ENCODE results near the gene CLMP.
"Not testable (repeated sequence)": the region's sequence is repeated elsewhere in the genome, so short reads cannot be mapped to it uniquely, and the experiment has no call there.

The CLMP gene

DNA sequence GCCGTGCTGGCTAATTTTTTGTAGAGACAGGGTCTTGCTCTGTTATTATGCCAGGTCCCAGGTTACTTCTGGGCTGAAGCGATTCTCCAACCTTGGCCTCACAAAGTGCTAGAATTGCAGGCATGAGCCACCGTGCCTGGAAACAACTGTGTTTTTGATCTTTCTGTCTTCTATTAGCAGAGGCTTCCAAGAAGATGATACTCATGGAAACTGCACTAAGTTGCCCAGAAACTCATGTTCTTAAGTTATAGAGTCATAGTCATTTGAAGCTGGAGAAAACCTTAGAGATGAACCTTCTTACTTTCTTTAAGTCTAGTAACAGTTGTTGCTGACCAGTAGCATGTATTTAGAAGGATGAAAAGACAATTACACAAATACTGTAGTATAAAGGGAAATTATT is 96.1 kb downstream of the CLMP start:
- H3K27ac Mint-ChIP-seq = no peak overlapping the region
- H3K4me3 Mint-ChIP-seq = no peak overlapping the region
- H3K27me3 Mint-ChIP-seq = peaks cover 5% of the 10 kb centered on the region
- DNase-seq (ENCODE audit: low spot score in 2 of 2) (no peak), ATAC-seq (ENCODE audit: low read depth) (no peak)
- peaks cover 2% of the 10 kb centered on the region for H3K4me1 Mint-ChIP-seq
- no peaks in the 10 kb centered on the region for H3K9me3 Mint-ChIP-seq
- H3K36me3 Mint-ChIP-seq = no peaks in the 10 kb centered on the region

GRCh38 chr11:123093739-123094138 is 101.3 kb downstream of the CLMP start:
- no peak overlapping the region for H3K27ac Mint-ChIP-seq
- H3K36me3 Mint-ChIP-seq = no peaks in the 10 kb centered on the region
- no peak overlapping the region for H3K4me3 Mint-ChIP-seq
- DNase-seq (ENCODE audit: low spot score in 2 of 2) = no peak
- no peak for ATAC-seq (ENCODE audit: low read depth)
- no peaks in the 10 kb centered on the region for H3K9me3 Mint-ChIP-seq
- H3K27me3 Mint-ChIP-seq = peaks cover 2% of the 10 kb centered on the region
- H3K4me1 Mint-ChIP-seq = no peaks in the 10 kb centered on the region

DNA sequence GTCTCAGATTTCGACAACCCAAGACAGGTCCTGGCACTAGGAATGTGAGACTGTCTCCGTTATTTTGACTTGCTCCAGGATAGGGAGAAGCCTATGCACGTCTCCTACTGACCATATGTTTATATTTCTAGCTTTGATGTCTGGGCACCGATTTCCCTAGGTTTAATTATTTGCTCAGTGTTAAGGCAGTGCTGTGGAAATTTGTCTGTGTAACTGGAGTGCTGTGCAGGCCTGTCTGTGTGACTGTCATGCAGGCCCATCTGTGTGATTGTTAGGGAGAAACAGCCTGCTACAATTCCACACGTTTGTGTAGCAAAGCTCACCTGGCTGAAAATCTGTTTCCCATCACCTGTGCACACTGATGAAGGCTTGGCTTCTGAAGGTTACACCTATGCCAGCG is 103.5 kb downstream of the CLMP start:
- H3K27ac Mint-ChIP-seq = no peak overlapping the region
- ATAC-seq (ENCODE audit: low read depth) (no peak), DNase-seq (ENCODE audit: low spot score in 2 of 2) (no peak)
- H3K36me3 Mint-ChIP-seq = no peaks in the 10 kb centered on the region
- H3K27me3 Mint-ChIP-seq = no peaks in the 10 kb centered on the region
- no peaks in the 10 kb centered on the region for H3K9me3 Mint-ChIP-seq
- H3K4me3 Mint-ChIP-seq = no peak overlapping the region
- peaks cover 2% of the 10 kb centered on the region for H3K4me1 Mint-ChIP-seq

DNA sequence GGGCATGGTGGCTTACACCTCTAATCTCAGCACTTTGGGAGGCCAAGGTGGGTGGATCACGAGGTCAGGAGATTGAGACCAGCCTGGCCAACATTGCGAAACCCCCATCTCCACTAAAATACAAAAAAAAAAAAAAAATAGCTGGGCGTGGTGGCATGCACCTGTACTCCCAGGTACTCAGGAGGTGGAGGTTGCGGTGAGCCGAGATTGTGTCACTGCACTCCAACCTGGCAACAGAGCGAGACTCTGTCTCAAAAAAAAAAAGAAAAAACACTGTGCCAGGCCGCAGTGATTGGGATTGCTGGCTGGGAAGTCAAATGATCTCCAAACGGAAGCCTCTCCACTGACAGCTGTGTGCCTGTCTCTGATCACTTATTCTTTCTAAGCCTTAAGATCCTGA is 104.9 kb downstream of the CLMP start:
- not testable (repeated sequence) for H3K9me3 Mint-ChIP-seq; ATAC-seq (ENCODE audit: low read depth); H3K36me3 Mint-ChIP-seq; H3K27ac Mint-ChIP-seq; H3K4me1 Mint-ChIP-seq; DNase-seq (ENCODE audit: low spot score in 2 of 2); H3K27me3 Mint-ChIP-seq; H3K4me3 Mint-ChIP-seq

GRCh38 chr11:123088896-123089295 is 106.2 kb downstream of the CLMP start:
- H3K4me1 Mint-ChIP-seq; DNase-seq (ENCODE audit: low spot score in 2 of 2); H3K27ac Mint-ChIP-seq; H3K4me3 Mint-ChIP-seq; H3K27me3 Mint-ChIP-seq; H3K9me3 Mint-ChIP-seq; H3K36me3 Mint-ChIP-seq; ATAC-seq (ENCODE audit: low read depth): not testable (repeated sequence)

GRCh38 chr11:123087657-123088056 is 107.4 kb downstream of the CLMP start:
- not testable (repeated sequence) for H3K36me3 Mint-ChIP-seq; H3K27ac Mint-ChIP-seq; H3K4me1 Mint-ChIP-seq; H3K27me3 Mint-ChIP-seq; H3K4me3 Mint-ChIP-seq; H3K9me3 Mint-ChIP-seq; DNase-seq (ENCODE audit: low spot score in 2 of 2)
- peak; percentile 42 for ATAC-seq (ENCODE audit: low read depth)

- no peak overlapping the region for H3K4me3 Mint-ChIP-seq
- H3K36me3 Mint-ChIP-seq = peaks cover 4% of the 10 kb centered on the region
- H3K4me1 Mint-ChIP-seq = peaks cover 2% of the 10 kb centered on the region
- ATAC-seq (ENCODE audit: low read depth) (no peak), DNase-seq (ENCODE audit: low spot score in 2 of 2) (no peak)
- no peaks in the 10 kb centered on the region for H3K27me3 Mint-ChIP-seq
- H3K9me3 Mint-ChIP-seq = peaks cover 1% of the 10 kb centered on the region
- no peak overlapping the region for H3K27ac Mint-ChIP-seq
Measured at GRCh38 chr11:123086305-123086704, 108.7 kb downstream of the CLMP start.

GRCh38 chr11:123085497-123085896 is 109.6 kb downstream of the CLMP start:
- H3K4me1 Mint-ChIP-seq = peaks cover 2% of the 10 kb centered on the region
- no peak overlapping the region for H3K27ac Mint-ChIP-seq
- no peak for ATAC-seq (ENCODE audit: low read depth)

GRCh38 chr11:123084454-123084853 is 110.6 kb downstream of the CLMP start:
- no peak for DNase-seq (ENCODE audit: low spot score in 2 of 2)
- no peaks in the 10 kb centered on the region for H3K27me3 Mint-ChIP-seq
- no peak overlapping the region for H3K27ac Mint-ChIP-seq
- H3K4me1 Mint-ChIP-seq = peaks cover 2% of the 10 kb centered on the region
- no peak for ATAC-seq (ENCODE audit: low read depth)
- H3K9me3 Mint-ChIP-seq = peaks cover 1% of the 10 kb centered on the region
- peaks cover 4% of the 10 kb centered on the region for H3K36me3 Mint-ChIP-seq
- no peak overlapping the region for H3K4me3 Mint-ChIP-seq

More at GRCh38 chr11:123085497-123085896, 109.6 kb downstream of the CLMP start:
- H3K36me3 Mint-ChIP-seq = peaks cover 4% of the 10 kb centered on the region
- no peaks in the 10 kb centered on the region for H3K27me3 Mint-ChIP-seq
- peaks cover 1% of the 10 kb centered on the region for H3K9me3 Mint-ChIP-seq
- no peak for DNase-seq (ENCODE audit: low spot score in 2 of 2)
- no peak overlapping the region for H3K4me3 Mint-ChIP-seq

GRCh38 chr11:123083623-123084029 is 111.4 kb downstream of the CLMP start:
- no peaks in the 10 kb centered on the region for H3K27me3 Mint-ChIP-seq
- peaks cover 1% of the 10 kb centered on the region for H3K9me3 Mint-ChIP-seq
- H3K4me1 Mint-ChIP-seq = peaks cover 2% of the 10 kb centered on the region
- H3K4me3 Mint-ChIP-seq = no peak overlapping the region
- H3K27ac Mint-ChIP-seq = no peak overlapping the region
- peaks cover 4% of the 10 kb centered on the region for H3K36me3 Mint-ChIP-seq
- DNase-seq (ENCODE audit: low spot score in 2 of 2) (no peak), ATAC-seq (ENCODE audit: low read depth) (no peak)

DNA sequence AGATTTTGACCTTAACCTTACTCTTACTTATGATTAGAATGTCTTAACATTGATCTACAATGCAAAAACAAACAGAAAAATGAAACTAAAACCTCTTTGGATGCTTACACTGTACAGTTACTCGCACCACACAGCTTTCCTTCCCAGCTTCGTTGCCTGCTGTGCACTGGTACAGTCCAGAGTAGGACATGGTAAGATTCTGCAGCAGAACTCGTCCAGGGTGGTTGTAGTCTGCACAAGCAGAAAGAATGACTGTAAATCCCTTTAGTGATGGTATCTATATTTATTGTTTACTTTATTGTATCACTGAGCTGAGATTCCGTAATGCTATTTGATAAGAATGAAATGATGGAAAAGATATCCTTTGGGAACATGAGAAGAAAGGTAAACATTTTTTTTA is 112.1 kb downstream of the CLMP start:
- Mint-ChIP-seq H3K27ac (no peak overlapping the region), H3K4me1 (peaks cover under 1% of the 10 kb centered on the region), H3K36me3 (peaks cover 4% of the 10 kb centered on the region), H3K27me3 (no peaks in the 10 kb centered on the region), H3K9me3 (peaks cover 1% of the 10 kb centered on the region), H3K4me3 (no peak overlapping the region)
- DNase-seq (ENCODE audit: low spot score in 2 of 2) = no peak
- no peak for ATAC-seq (ENCODE audit: low read depth)

DNA sequence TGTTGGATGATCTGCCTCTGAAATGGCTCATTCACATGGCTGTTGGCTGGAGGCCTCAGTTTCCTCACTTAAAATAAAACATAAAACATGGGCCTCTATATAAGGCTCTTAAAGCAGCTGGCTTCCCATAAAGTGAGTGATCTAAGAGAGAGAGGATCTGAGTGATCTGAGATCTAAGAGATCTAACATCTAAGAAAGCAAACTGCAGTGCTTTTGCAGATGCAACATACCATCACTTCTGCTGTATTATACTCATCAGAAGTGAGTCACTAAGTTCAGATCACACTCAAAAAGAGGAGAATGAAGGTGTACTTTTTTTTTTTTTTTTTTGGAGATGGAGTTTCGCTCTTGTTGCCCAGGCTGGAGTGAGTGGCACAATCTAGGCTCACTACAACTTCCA is 115.0 kb downstream of the CLMP start:
- Mint-ChIP-seq H3K36me3 (peaks cover 8% of the 10 kb centered on the region), H3K9me3 (peaks cover 1% of the 10 kb centered on the region), H3K27me3 (no peaks in the 10 kb centered on the region), H3K27ac (no peak overlapping the region), H3K4me1 (no peaks in the 10 kb centered on the region), H3K4me3 (no peak overlapping the region)
- ATAC-seq (ENCODE audit: low read depth) = no peak
- DNase-seq (ENCODE audit: low spot score in 2 of 2) = no peak

GRCh38 chr11:123076484-123076883 is 118.6 kb downstream of the CLMP start:
- ATAC-seq (ENCODE audit: low read depth) = no peak
- H3K4me1 Mint-ChIP-seq = peaks cover 12% of the 10 kb centered on the region
- H3K36me3 Mint-ChIP-seq = peaks cover 8% of the 10 kb centered on the region
- peak overlapping the region; percentile 16 for H3K27ac Mint-ChIP-seq
- H3K4me3 Mint-ChIP-seq = no peak overlapping the region
- H3K9me3 Mint-ChIP-seq = no peaks in the 10 kb centered on the region
- DNase-seq (ENCODE audit: low spot score in 2 of 2) = no peak
- H3K27me3 Mint-ChIP-seq = no peaks in the 10 kb centered on the region

DNA sequence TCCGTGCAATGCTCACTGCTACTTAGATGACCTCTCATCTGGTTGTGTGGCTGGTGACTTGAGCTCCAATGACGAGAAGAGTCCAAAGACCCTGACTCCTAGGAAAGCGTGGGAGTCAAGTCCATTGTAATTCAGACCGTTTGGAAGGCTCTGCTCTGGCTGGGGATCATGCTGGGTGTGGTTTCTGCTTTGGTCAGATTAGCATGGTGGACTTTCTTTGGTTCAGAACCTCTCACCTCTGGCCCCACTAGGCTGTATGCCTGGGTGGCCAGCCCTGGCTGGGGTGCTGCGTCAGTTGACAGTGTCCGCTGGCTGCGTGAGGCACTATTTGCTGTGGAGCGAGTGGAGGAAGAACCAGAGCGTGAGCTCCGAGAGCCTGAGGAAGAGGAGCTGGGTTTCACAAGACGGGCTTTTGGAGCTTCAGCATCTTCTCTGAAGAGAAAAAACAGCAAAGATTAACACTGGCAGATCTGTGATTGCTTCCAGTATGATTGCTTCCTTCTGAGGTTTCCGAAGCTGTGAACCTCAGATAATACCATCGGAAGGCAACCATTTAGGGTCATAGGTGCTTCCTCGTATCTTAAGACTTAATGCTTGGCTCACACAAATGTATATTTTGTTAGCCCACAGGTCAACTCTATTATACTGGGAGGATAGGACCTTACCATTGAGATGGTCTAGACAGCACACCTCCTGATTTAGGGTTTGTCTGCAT is 121.5 kb downstream of the CLMP start:
- H3K27me3 Mint-ChIP-seq = no peaks in the 10 kb centered on the region
- DNase-seq (ENCODE audit: low spot score in 2 of 2) (no peak), ATAC-seq (ENCODE audit: low read depth) (no peak)
- no peaks in the 10 kb centered on the region for H3K9me3 Mint-ChIP-seq
- peaks cover 21% of the 10 kb centered on the region for H3K4me1 Mint-ChIP-seq
- H3K27ac Mint-ChIP-seq = no peak overlapping the region
- H3K4me3 Mint-ChIP-seq = no peak overlapping the region
- peaks cover 8% of the 10 kb centered on the region for H3K36me3 Mint-ChIP-seq

DNA sequence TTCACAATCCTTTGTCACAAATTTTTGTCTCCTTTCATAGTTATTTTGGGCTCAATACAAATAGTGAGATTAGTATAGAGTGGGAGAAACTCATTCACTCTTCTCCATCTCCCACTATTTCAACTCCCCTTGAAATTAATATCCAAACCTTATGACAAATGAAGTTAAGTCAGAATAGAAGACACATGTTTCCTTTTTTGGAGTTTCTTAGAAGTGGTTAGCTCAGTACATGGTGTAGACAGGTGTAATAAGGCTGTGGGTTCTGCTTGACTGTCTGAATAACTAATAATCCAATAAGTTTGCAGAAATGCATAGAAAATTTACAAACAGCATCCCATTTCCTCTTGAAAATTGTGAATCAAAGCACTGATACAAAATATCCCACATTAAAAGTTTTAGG is 122.3 kb downstream of the CLMP start:
- Mint-ChIP-seq H3K27ac (peak overlapping the region; percentile 58), H3K4me1 (peaks cover 22% of the 10 kb centered on the region)

More for the DNA sequence above, 122.3 kb downstream of the CLMP start:
- DNase-seq (ENCODE audit: low spot score in 2 of 2) (no peak), ATAC-seq (ENCODE audit: low read depth) (no peak)
- H3K36me3 Mint-ChIP-seq = peaks cover 8% of the 10 kb centered on the region
- no peak overlapping the region for H3K4me3 Mint-ChIP-seq
- H3K27me3 Mint-ChIP-seq = no peaks in the 10 kb centered on the region
- H3K9me3 Mint-ChIP-seq = no peaks in the 10 kb centered on the region
